Pericardium fibroblast (primary cell): ENCODE results near the gene EPS8. TPM values are rescaled to one million over a fixed set of nuclear protein-coding genes. Genes with fewer than 3 reads are reported as not detected.

Experiments
- total RNA-seq: library from RNA; depleted of rRNA; stranded (reverse); fragments of >200 nt; gene quantifications from 2 replicates; pipeline ENCODE4 v1.2.3, GENCODE V29; 2015

The EPS8 gene
- 105 and 207 TPM in 2 replicates for total RNA-seq

DNA sequence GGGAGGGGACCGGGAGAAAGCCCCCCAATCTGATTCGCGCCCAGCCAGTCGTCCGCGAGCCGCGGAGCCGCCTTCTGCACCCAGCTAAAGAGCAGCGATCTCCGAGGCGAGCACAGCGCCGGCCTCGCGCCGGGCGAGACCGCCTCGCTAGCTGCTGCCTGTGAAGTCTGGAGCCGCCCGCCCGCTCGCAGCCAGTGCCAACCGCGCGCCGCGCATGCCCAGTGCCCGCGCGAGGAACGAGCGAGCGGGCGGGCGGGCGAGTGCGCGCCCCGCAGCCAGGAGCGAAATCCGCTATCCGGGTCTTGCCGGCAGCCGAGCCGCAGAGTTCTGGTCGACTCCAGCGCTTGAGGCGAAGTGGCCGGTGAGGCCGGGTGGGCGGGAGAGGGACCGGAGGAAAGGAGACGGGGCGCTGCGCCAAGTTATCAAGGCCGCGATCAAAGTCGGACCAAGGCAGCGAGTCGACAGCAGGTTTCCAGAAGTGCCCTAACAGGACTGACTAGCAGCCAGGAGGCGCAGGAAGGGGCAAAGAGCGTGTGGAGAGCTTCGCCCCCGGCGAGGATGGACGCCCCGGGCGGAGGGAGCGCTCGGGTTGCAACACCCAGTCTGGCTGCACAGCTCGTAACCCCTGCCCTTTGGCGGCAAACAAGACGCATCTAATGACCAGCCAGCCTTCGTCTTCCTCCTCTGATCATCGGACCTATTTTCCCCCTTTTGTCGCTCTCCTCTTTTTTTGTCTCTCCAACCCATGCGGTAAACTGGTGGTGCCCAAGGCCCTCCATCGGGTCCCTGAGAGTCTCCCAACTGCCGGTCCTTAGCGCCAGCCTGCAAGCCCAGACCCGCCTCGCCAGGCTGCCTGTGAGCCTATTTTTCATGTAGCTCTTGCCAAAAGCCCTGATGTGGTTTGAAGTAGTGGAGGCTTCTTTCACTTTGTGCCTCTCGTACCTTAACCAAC, at the start of gene EPS8:
Gene EPS8 (minus strand): TSS at position 169 of the 952 bp plus-strand sequence. CDS start 106,437 bp downstream, outside the sequence.

Other genes with a start within 250 kb of the EPS8 start
- gene STRAP, start 93.0 kb upstream of the EPS8 start, total RNA-seq: 85.5 and 97.9 TPM in 2 replicates
- 30.3 and 38.9 TPM in 2 replicates for gene DERA, start 121.9 kb upstream of the EPS8 start, total RNA-seq